Measurements from ENCODE around the gene RUVBL2. TPM values are rescaled to one million over a fixed set of nuclear protein-coding genes. Genes with fewer than 3 reads are reported as not detected.

The RUVBL2 gene
- total RNA-seq, 1 experiment from 2014 or later = 170 TPM

DNA sequence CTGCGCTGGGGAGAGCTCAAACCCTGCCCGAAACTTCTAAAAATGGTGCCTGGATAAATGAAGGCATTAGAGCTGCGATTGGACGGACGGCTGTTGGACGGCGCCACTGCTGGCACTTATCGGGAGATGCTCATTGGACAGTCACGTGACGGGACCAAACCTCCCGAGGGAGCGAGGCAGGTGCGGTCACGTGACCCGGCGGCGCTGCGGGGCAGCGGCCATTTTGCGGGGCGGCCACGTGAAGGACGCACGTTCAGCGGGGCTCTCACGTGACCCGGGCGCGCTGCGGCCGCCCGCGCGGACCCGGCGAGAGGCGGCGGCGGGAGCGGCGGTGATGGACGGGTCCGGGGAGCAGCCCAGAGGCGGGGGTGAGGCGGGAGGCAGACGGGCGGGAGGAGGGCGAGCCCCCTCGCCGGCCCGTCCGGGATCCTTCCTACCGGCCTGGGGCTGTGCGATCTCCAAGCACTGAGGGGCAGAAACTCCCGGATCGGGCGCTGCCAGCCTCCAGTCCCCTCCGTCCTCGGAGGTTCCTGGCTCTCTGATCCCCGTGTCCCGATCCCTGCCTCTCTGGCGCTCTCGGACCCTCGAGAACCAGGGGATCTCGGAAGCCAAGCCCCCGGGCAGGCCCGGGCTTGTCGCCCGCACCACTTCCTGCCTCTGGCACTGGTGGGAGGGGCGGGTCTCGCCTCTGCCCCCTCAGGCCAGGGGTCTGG, 38.9 kb upstream of the RUVBL2 start, which contains the start of gene BAX:
BAX (plus strand) TSS at position 281 of the 713 bp plus-strand sequence; CDS start at position 335, 54 bp downstream.
- TF ChIP-seq POLR2AphosphoS5 (IDR thresholded peaks at IDR 0.05; ENCODE audit: low read depth, low read length) (peak; percentile 37; the same call in 1 of the 2 replicates), SIN3A (IDR thresholded peaks at IDR 0.05; ENCODE audit: borderline replicate concordance, insufficient read depth, low read depth, low read length) (no peak; the same call in 1 of the 2 replicates)
- TF ChIP-seq, protein P1, sequence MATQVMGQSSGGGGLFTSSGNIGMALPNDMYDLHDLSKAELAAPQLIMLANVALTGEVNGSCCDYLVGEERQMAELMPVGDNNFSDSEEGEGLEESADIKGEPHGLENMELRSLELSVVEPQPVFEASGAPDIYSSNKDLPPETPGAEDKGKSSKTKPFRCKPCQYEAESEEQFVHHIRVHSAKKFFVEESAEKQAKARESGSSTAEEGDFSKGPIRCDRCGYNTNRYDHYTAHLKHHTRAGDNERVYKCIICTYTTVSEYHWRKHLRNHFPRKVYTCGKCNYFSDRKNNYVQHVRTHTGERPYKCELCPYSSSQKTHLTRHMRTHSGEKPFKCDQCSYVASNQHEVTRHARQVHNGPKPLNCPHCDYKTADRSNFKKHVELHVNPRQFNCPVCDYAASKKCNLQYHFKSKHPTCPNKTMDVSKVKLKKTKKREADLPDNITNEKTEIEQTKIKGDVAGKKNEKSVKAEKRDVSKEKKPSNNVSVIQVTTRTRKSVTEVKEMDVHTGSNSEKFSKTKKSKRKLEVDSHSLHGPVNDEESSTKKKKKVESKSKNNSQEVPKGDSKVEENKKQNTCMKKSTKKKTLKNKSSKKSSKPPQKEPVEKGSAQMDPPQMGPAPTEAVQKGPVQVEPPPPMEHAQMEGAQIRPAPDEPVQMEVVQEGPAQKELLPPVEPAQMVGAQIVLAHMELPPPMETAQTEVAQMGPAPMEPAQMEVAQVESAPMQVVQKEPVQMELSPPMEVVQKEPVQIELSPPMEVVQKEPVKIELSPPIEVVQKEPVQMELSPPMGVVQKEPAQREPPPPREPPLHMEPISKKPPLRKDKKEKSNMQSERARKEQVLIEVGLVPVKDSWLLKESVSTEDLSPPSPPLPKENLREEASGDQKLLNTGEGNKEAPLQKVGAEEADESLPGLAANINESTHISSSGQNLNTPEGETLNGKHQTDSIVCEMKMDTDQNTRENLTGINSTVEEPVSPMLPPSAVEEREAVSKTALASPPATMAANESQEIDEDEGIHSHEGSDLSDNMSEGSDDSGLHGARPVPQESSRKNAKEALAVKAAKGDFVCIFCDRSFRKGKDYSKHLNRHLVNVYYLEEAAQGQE (IDR thresholded peaks at IDR 0.05; ENCODE audit: insufficient read depth in 1 of 2, low read depth in 2 of 2, low read length in 1 of 2) = no peak
- TF ChIP-seq, protein P2, sequence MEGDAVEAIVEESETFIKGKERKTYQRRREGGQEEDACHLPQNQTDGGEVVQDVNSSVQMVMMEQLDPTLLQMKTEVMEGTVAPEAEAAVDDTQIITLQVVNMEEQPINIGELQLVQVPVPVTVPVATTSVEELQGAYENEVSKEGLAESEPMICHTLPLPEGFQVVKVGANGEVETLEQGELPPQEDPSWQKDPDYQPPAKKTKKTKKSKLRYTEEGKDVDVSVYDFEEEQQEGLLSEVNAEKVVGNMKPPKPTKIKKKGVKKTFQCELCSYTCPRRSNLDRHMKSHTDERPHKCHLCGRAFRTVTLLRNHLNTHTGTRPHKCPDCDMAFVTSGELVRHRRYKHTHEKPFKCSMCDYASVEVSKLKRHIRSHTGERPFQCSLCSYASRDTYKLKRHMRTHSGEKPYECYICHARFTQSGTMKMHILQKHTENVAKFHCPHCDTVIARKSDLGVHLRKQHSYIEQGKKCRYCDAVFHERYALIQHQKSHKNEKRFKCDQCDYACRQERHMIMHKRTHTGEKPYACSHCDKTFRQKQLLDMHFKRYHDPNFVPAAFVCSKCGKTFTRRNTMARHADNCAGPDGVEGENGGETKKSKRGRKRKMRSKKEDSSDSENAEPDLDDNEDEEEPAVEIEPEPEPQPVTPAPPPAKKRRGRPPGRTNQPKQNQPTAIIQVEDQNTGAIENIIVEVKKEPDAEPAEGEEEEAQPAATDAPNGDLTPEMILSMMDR (IDR thresholded peaks at IDR 0.05) = no peak
- DNase-seq (ENCODE audit: low read depth, low spot score) = peak; percentile 62
- Histone ChIP-seq H3K36me3 (ENCODE audit: control insufficient read depth, insufficient read depth, low read length) (no peaks in the 10 kb centered on the region), H3K27me3 (ENCODE audit: control insufficient read depth, insufficient read depth, low read length) (no peaks in the 10 kb centered on the region), H3K4me1 (ENCODE audit: control insufficient read depth, insufficient read depth, low read length) (peaks cover 4% of the 10 kb centered on the region; the same call in 1 of the 2 replicates), H3K4me3 (ENCODE audit: low read depth in 2 of 2, low read length in 2 of 2) (peak within 1 kb of the TSS; percentile 81 to 87), H3K9me3 (ENCODE audit: control insufficient read depth, insufficient read depth, low read depth, low read length) (no peaks in the 10 kb centered on the region), H3K27ac (ENCODE audit: low read length) (peak within 1 kb of the TSS; percentile 83)
- no TSS peak for BruUV-seq (replicated peaks)
- peak; percentile 97 for ATAC-seq
- POLR2A ChIA-PET = no interaction called here
- in situ Hi-C loops (cut with HindIII; ENCODE audit: low pct_unique_long_range_greater_than_20kb, low sequenced_read_pairs) (no loop called here), intact Hi-C loops (cut with micrococcal nuclease; ENCODE audit: unreplicated experiment) (no loop called here)
- CTCF ChIA-PET = no interaction called here

DNA sequence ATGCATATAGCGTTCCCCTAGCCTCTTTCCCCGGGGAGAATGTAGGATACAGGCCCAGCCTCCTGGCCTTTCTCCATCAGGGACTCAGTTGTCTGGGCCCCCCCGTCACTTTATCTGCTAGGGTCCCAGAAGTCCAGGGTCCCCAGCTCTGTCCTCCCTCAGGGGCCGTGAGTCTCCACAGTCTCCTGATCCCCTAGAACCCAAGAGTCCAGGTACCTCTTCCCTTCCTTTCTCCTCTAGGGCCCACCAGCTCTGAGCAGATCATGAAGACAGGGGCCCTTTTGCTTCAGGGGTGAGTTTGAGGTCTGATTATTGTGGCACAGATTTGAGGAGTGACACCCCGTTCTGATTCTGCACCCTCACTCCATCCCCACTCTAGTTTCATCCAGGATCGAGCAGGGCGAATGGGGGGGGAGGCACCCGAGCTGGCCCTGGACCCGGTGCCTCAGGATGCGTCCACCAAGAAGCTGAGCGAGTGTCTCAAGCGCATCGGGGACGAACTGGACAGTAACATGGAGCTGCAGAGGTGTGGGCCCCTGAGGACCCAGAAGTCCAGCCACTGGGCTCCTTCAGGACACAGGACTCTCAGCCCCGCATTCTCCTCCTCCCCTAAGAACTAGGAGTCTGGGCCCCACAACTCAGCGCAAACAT, 38.3 kb upstream of the RUVBL2 start:
- no TSS peak for BruUV-seq (replicated peaks)
- no peaks in the 10 kb centered on the region for H3K36me3 ChIP-seq (ENCODE audit: control insufficient read depth, insufficient read depth, low read length)
- H3K9me3 ChIP-seq (ENCODE audit: control insufficient read depth, insufficient read depth, low read depth, low read length) = no peaks in the 10 kb centered on the region
- in situ Hi-C loops (cut with HindIII; ENCODE audit: low pct_unique_long_range_greater_than_20kb, low sequenced_read_pairs) = no loop called here
- intact Hi-C loops (cut with micrococcal nuclease; ENCODE audit: unreplicated experiment) = no loop called here
- POLR2A ChIA-PET = no interaction called here
- no peaks in the 10 kb centered on the region for H3K27me3 ChIP-seq (ENCODE audit: control insufficient read depth, insufficient read depth, low read length)
- DNase-seq (ENCODE audit: low read depth, low spot score) (no peak), ATAC-seq (no peak)
- TF ChIP-seq, protein P1 (IDR thresholded peaks at IDR 0.05; ENCODE audit: insufficient read depth in 1 of 2, low read depth in 2 of 2, low read length in 1 of 2) = no peak
- no peak for TF ChIP-seq POLR2AphosphoS5 (IDR thresholded peaks at IDR 0.05; ENCODE audit: low read depth, low read length)
- TF ChIP-seq SIN3A (IDR thresholded peaks at IDR 0.05; ENCODE audit: borderline replicate concordance, insufficient read depth, low read depth, low read length) = no peak
- TF ChIP-seq TCF7L2 (IDR thresholded peaks at IDR 0.05; ENCODE audit: low read depth, low read length) = no peak
- TF ChIP-seq, protein P2 (IDR thresholded peaks at IDR 0.05) = no peak
- CTCF ChIA-PET = no interaction called here
- H3K4me1 ChIP-seq (ENCODE audit: control insufficient read depth, insufficient read depth, low read length) = peaks cover 4% of the 10 kb centered on the region; the same call in 1 of the 2 replicates
- peak overlapping the region; percentile 83 for H3K27ac ChIP-seq (ENCODE audit: low read length)
- H3K4me3 ChIP-seq (ENCODE audit: low read depth in 2 of 2, low read length in 2 of 2) = peak overlapping the region; percentile 81 to 87
